ENCODE measurements around the gene WDR88. TPM values are rescaled to one million over a fixed set of nuclear protein-coding genes. Genes with fewer than 3 reads are reported as not detected.
A peak's percentile ranks its signal among the peaks of the same experiment; 100 is the strongest.

The WDR88 gene
- polyA plus RNA-seq, 3 donors, result not detected

GRCh38 chr19:33147538-33147937, 15.6 kb downstream of the WDR88 start:
- no peaks in the 10 kb centered on the region for H3K27me3 ChIP-seq (ENCODE audit: control insufficient read depth in 2 of 2, insufficient read depth in 2 of 2, low read length in 2 of 2)
- intact Hi-C loops (cut with micrococcal nuclease), result loop anchor here (5.0 to 10.0 kb wide), 2 partner anchors 35 to 257 kb away; no protein-coding TSS in a partner anchor
- H3K9me3 ChIP-seq (replicated peaks in 1 of 2; ENCODE audit: control insufficient read depth in 1 of 2, insufficient read depth in 1 of 2, low read length in 2 of 2), result no peaks in the 10 kb centered on the region
- H3K4me3 Mint-ChIP-seq, result no peak overlapping the region
- TF ChIP-seq, protein P1, sequence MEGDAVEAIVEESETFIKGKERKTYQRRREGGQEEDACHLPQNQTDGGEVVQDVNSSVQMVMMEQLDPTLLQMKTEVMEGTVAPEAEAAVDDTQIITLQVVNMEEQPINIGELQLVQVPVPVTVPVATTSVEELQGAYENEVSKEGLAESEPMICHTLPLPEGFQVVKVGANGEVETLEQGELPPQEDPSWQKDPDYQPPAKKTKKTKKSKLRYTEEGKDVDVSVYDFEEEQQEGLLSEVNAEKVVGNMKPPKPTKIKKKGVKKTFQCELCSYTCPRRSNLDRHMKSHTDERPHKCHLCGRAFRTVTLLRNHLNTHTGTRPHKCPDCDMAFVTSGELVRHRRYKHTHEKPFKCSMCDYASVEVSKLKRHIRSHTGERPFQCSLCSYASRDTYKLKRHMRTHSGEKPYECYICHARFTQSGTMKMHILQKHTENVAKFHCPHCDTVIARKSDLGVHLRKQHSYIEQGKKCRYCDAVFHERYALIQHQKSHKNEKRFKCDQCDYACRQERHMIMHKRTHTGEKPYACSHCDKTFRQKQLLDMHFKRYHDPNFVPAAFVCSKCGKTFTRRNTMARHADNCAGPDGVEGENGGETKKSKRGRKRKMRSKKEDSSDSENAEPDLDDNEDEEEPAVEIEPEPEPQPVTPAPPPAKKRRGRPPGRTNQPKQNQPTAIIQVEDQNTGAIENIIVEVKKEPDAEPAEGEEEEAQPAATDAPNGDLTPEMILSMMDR (IDR thresholded peaks at IDR 0.05), result no peak
- H3K9ac ChIP-seq (ENCODE audit: insufficient read depth, low read length, poor library complexity, severe bottlenecking), result no peak overlapping the region
- no peaks in the 10 kb centered on the region for H4K20me1 ChIP-seq (ENCODE audit: insufficient read depth, low read length)
- H3K27me3 Mint-ChIP-seq (ENCODE audit: low read depth in 3 of 3), result peaks cover 0 to 4% (median 2%) of the 10 kb centered on the region in 3 donors
- H3K79me2 ChIP-seq (ENCODE audit: insufficient read depth, low read length), result no peaks in the 10 kb centered on the region
- no peak overlapping the region for H3K4me2 ChIP-seq (replicated peaks; ENCODE audit: extremely low read depth, low read length, poor library complexity, severe bottlenecking)
- H3K4me1 ChIP-seq (ENCODE audit: control insufficient read depth in 1 of 2, insufficient read depth in 2 of 2, low read length in 2 of 2), result peaks cover 0 to 27% of the 10 kb centered on the region in 2 donors
- peaks cover 7% of the 10 kb centered on the region for H3K4me1 Mint-ChIP-seq
- H2AFZ ChIP-seq (ENCODE audit: insufficient read depth, low read depth, low read length, poor library complexity, severe bottlenecking), result no peak overlapping the region
- no peak for DNase-seq
- H3K36me3 ChIP-seq (replicated peaks in 1 of 2; ENCODE audit: control insufficient read depth in 1 of 2, insufficient read depth in 2 of 2, low read length in 2 of 2), result no peaks in the 10 kb centered on the region
- no peak overlapping the region for H3K27ac ChIP-seq (ENCODE audit: low read depth in 1 of 2, low read length in 2 of 2)
- no peak overlapping the region for H3K4me3 ChIP-seq (replicated peaks in 1 of 3; ENCODE audit: low read depth in 2 of 3, low read length in 3 of 3)
- peaks cover 0 to 10% (median 6%) of the 10 kb centered on the region in 7 donors for H3K9me3 Mint-ChIP-seq
- WGBS (ENCODE audit: insufficient coverage), result 90% methylated on average over 5 of the region's 6 CpGs
- H3K27ac Mint-ChIP-seq, result no peak overlapping the region
- no peaks in the 10 kb centered on the region for H3K36me3 Mint-ChIP-seq

GRCh38 chr19:33150852-33151518, 19.1 kb downstream of the WDR88 start:
- no peaks in the 10 kb centered on the region for H3K36me3 ChIP-seq (replicated peaks in 1 of 2; ENCODE audit: control insufficient read depth in 1 of 2, insufficient read depth in 2 of 2, low read length in 2 of 2)
- H3K4me3 Mint-ChIP-seq, result no peak overlapping the region
- no peaks in the 10 kb centered on the region for H3K36me3 Mint-ChIP-seq
- peaks cover 0 to 3% (median under 1%) of the 10 kb centered on the region in 3 donors for H3K27me3 Mint-ChIP-seq (ENCODE audit: low read depth in 3 of 3)
- DNase-seq, result no peak
- intact Hi-C loops (cut with micrococcal nuclease), result no loop called here
- H3K9ac ChIP-seq (ENCODE audit: insufficient read depth, low read length, poor library complexity, severe bottlenecking), result no peak overlapping the region
- H3K27ac Mint-ChIP-seq, result peak overlapping the region in 1 of 7 donors; percentile 27
- peaks cover 0 to 26% of the 10 kb centered on the region in 2 donors for H3K4me1 ChIP-seq (ENCODE audit: control insufficient read depth in 1 of 2, insufficient read depth in 2 of 2, low read length in 2 of 2)
- H3K27ac ChIP-seq (ENCODE audit: low read depth in 1 of 2, low read length in 2 of 2), result no peak overlapping the region
- TF ChIP-seq, protein P1 (IDR thresholded peaks at IDR 0.05), result no peak
- WGBS (ENCODE audit: insufficient coverage), result 87% methylated on average over 14 of the region's 14 CpGs
- peaks cover 0 to 6% (median 6%) of the 10 kb centered on the region in 7 donors for H3K9me3 Mint-ChIP-seq
- H3K4me3 ChIP-seq (replicated peaks in 1 of 3; ENCODE audit: low read depth in 2 of 3, low read length in 3 of 3), result no peak overlapping the region
- no peaks in the 10 kb centered on the region for H3K27me3 ChIP-seq (ENCODE audit: control insufficient read depth in 2 of 2, insufficient read depth in 2 of 2, low read length in 2 of 2)
- H4K20me1 ChIP-seq (ENCODE audit: insufficient read depth, low read length), result no peaks in the 10 kb centered on the region
- peaks cover 2% of the 10 kb centered on the region for H3K4me1 Mint-ChIP-seq
- no peak overlapping the region for H2AFZ ChIP-seq (ENCODE audit: insufficient read depth, low read depth, low read length, poor library complexity, severe bottlenecking)
- H3K4me2 ChIP-seq (replicated peaks; ENCODE audit: extremely low read depth, low read length, poor library complexity, severe bottlenecking), result no peak overlapping the region
- H3K9me3 ChIP-seq (replicated peaks in 1 of 2; ENCODE audit: control insufficient read depth in 1 of 2, insufficient read depth in 1 of 2, low read length in 2 of 2), result no peaks in the 10 kb centered on the region
- H3K79me2 ChIP-seq (ENCODE audit: insufficient read depth, low read length), result no peaks in the 10 kb centered on the region
